NCI-H82 treated with DMSO at 0.1 percent for 48 hours (cell line): ENCODE results near the gene PTPN6.

Experiments used
- DNase-seq: peaks from one replicate; lab custom pipeline; 2025; ENCODE audit not compliant: unreplicated experiment; lab: John Stamatoyannopoulos, UW

Gene PTPN6

DNA sequence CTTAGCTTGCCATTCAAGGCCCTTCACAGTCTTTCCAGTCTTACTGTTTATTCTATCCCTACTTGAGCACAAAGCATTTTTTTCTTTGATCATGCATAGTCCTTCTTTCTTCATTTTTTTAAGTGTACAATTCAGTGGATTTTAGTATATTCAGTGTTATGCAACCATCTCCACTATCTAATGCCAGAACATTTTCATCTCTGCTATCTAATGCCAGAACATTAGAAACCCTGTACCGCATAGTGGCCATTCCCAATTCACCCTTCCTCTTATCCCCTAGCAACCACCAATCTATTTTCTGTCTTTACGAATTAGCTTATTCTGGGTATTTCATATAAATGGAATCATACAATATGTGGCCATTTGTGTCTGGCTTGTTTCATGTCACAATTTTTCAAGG lies 53.7 kb downstream of the PTPN6 start:
- DNase-seq = no peak

DNA sequence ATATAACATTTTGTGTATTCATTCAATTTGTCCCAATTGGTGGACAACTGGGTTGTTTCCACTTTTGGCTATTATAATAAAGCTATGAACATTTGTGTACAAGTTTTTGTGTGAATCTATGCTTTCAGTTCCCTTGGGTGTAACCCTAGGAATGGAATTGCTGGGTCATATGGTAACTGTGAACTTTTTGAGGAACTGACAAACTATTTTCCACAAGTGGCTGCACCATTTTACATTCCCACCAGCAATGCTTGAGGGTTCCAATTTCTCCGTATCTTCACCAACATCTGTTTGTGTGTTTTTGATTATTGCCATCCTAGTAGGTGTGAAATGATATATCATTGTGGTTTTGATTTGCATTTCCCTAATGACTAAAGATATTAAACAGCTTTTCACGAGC lies 54.2 kb downstream of the PTPN6 start:
- no peak for DNase-seq

DNA sequence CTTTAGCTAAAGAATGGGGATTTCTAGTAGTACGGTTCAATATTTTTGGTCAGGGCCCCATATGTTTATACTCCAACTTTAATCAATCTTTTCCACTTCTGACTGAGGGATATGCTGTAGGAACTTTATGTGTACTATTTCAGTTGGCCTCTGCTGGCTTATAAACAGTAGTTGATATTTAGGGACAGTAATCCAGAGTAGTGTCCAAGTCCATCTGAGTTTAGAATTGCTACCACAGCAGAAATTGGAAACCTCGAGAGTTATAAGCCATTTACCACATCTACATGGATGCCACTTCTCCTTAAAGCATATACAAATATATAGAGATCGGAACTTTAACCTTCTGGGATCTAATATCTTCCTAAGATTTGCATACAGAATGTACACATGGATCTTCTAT lies 55.5 kb downstream of the PTPN6 start:
- no peak for DNase-seq

DNA sequence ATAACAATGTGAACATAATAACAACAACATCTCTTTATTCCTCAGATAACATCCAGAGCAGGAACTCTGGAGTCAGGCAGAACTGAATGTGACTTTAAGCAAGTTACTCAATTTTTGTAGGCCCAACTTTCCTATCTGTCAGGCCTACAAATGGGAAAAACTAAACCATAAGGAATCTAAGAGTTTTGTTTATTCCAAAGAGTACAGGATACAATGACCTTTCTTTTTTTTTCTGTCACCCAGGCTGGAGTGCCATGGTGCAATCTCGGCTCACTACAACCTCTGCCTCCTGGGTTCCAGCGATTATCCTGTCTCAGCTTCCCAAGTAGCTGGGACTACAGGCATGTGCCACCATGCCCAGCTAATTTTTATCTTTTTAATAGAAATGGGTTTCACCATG lies 57.7 kb downstream of the PTPN6 start:
- no peak for DNase-seq

DNA sequence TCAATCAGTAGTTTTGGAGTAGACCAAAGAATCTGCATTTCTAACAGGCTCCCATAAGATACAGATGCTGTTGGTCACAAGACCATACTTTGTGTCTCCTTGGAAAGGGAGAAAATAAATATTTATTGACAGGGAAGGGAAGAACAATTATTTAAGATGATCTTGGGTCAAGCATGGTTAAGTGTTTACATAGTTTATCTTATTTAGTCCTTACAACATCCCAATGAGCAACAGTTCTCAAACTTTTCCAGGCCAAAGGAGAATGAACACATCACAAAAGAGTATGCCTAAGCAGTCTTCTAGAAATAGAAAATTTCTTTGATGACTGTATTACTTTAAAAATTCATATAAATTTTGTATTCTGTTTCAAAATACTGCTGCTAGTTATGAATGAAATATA lies 58.4 kb downstream of the PTPN6 start:
- no peak for DNase-seq
